NOMO-1 (cell line): ENCODE measurements around the gene MYO5B.

Experiments
- DNase-seq, 2 experiments: peaks; one replicate each; lab custom pipeline; 2025; ENCODE audit not compliant: unreplicated experiment in 2 of 2; lab: John Stamatoyannopoulos, UW

MYO5B gene

GRCh38 chr18:50030146-50030545 is 164.8 kb downstream of the MYO5B start:
- DNase-seq = no peak

GRCh38 chr18:50027996-50028395 is 167.0 kb downstream of the MYO5B start:
- no peak for DNase-seq

- no peak for DNase-seq
Observed at GRCh38 chr18:50024466-50024865, 170.5 kb downstream of the MYO5B start.

GRCh38 chr18:50022985-50023384 is 172.0 kb downstream of the MYO5B start:
- no peak for DNase-seq

GRCh38 chr18:50014606-50015005 is 180.3 kb downstream of the MYO5B start:
- DNase-seq = no peak

- no peak for DNase-seq
Observed at GRCh38 chr18:50013363-50014138, 181.4 kb downstream of the MYO5B start.

- DNase-seq = no peak
Observed at GRCh38 chr18:50011813-50012435, 183.0 kb downstream of the MYO5B start.

GRCh38 chr18:50009773-50010335 is 185.1 kb downstream of the MYO5B start:
- peak in 1 of 2 experiments; percentile 53 for DNase-seq

GRCh38 chr18:50008306-50008705 is 186.6 kb downstream of the MYO5B start:
- DNase-seq = no peak

- DNase-seq = no peak
Observed at GRCh38 chr18:50006470-50007046, 188.4 kb downstream of the MYO5B start.

- no peak for DNase-seq
Observed at GRCh38 chr18:50004013-50004412, 190.9 kb downstream of the MYO5B start.

- no peak for DNase-seq
Observed at GRCh38 chr18:50002781-50003180, 192.2 kb downstream of the MYO5B start.

GRCh38 chr18:50000227-50000626 is 194.7 kb downstream of the MYO5B start:
- DNase-seq = no peak

GRCh38 chr18:49999128-49999527 is 195.8 kb downstream of the MYO5B start:
- no peak for DNase-seq

- no peak for DNase-seq
Observed at GRCh38 chr18:49997558-49997957, 197.4 kb downstream of the MYO5B start.

- no peak for DNase-seq
Observed at GRCh38 chr18:49994410-49994809, 200.5 kb downstream of the MYO5B start.

- DNase-seq = no peak
Observed at GRCh38 chr18:49993299-49993698, 201.6 kb downstream of the MYO5B start.

- no peak for DNase-seq
Observed at GRCh38 chr18:49988733-49989132, 206.2 kb downstream of the MYO5B start.

GRCh38 chr18:49988101-49988500 is 206.8 kb downstream of the MYO5B start:
- DNase-seq = peak in 1 of 2 experiments; percentile 29

GRCh38 chr18:49985236-49985635 is 209.7 kb downstream of the MYO5B start:
- DNase-seq = no peak

GRCh38 chr18:49980896-49981295 is 214.1 kb downstream of the MYO5B start:
- DNase-seq = no peak
